H1 (cell line): ENCODE results near the gene PAOX. TPM values are rescaled to one million over a fixed set of nuclear protein-coding genes. Genes with fewer than 3 reads are reported as not detected.

Experiments used
- CTCF ChIA-PET: fragments of 300-600 bp; sonication (Branson Sonifier 250); formaldehyde crosslinking; loops from one replicate; lab custom pipeline; 2021; ENCODE audit not compliant: partially characterized antibody; lab: Charles Lee
- POLR2A ChIA-PET: fragments of 300-600 bp; sonication (Branson Sonifier 250); formaldehyde crosslinking; loops from one replicate; lab custom pipeline; 2021; ENCODE audit warnings: inconsistent platforms; ENCODE audit not compliant: partially characterized antibody; lab: Charles Lee
- DNase-seq, 2 experiments: peaks; one replicate each; pipeline versions ENCODE4 v3.0.0 to v3.0.0-alpha.2; 2010 to 2022; ENCODE audit warnings: low spot score in 2 of 2, low read depth in 1 of 2, mixed read lengths in 1 of 2
- FAIRE-seq: peaks from 2 replicates; lab custom pipeline; 2011; peaks lifted over from hg19 to GRCh38; lab: Jason Lieb, UNC
- H2AFZ ChIP-seq: 2 replicates; pipeline ENCODE4 v1.8.1; 2012; ENCODE audit warnings: low read length, inconsistent platforms
- H2AK5ac ChIP-seq: 2 replicates; pipeline ENCODE4 v1.6.1; 2013; ENCODE audit warnings: low read depth, low read length
- H2BK120ac ChIP-seq: replicated peaks from 2 replicates; pipeline ENCODE3; 2013; ENCODE audit warnings: low read depth, low read length, inconsistent platforms
- H2BK12ac ChIP-seq: 2 replicates; pipeline ENCODE4 v1.6.1; 2013; ENCODE audit warnings: low read depth, low read length
- H2BK15ac ChIP-seq: 2 replicates; pipeline ENCODE4 v1.6.1; 2013; ENCODE audit warnings: low read length
- H2BK20ac ChIP-seq: 2 replicates; pipeline ENCODE4 v1.6.1; 2013; ENCODE audit warnings: low read length
- H2BK5ac ChIP-seq: 2 replicates; pipeline ENCODE4 v1.6.1; 2013; ENCODE audit warnings: low read depth, low read length
- H3K14ac ChIP-seq: 2 replicates; pipeline ENCODE4 v1.6.1; 2013; ENCODE audit warnings: inconsistent platforms; ENCODE audit not compliant: insufficient read length
- H3K18ac ChIP-seq: 2 replicates; pipeline ENCODE4 v1.6.1; 2013; ENCODE audit warnings: low read length; ENCODE audit errors: extremely low read depth
- H3K23ac ChIP-seq: 2 replicates; pipeline ENCODE4 v1.6.1; 2013; ENCODE audit warnings: inconsistent platforms; ENCODE audit not compliant: insufficient read length
- H3K23me2 ChIP-seq: 2 replicates; pipeline ENCODE4 v1.6.1; 2013; ENCODE audit warnings: low read depth, low read length
- H3K27ac ChIP-seq: 2 replicates; pipeline ENCODE4 v1.6.1; 2011; ENCODE audit warnings: low read depth, low read length, inconsistent platforms
- H3K27me3 ChIP-seq, 4 experiments: replicated peaks in 1 of 4; 1 replicate in 1 of 4; 2 replicates in 3 of 4; pipeline versions ENCODE4 v1.6.1 to v1.8.1; 2011 to 2013; ENCODE audit warnings: low read length in 3 of 4, mild to moderate bottlenecking in 3 of 4, inconsistent platforms in 2 of 4, mixed read lengths in 2 of 4, moderate library complexity in 1 of 4; ENCODE audit not compliant: control insufficient read depth in 3 of 4, insufficient read depth in 3 of 4; ENCODE audit errors: extremely low read depth in 1 of 4
- H3K36me3 ChIP-seq, 4 experiments: 2 replicates each; pipeline versions ENCODE4 v1.6.1 to v1.8.1; 2011 to 2013; ENCODE audit warnings: mild to moderate bottlenecking in 4 of 4, low read length in 3 of 4, moderate library complexity in 2 of 4, control low read depth in 1 of 4, inconsistent platforms in 1 of 4; ENCODE audit not compliant: insufficient read depth in 4 of 4, control insufficient read depth in 2 of 4
- H3K4ac ChIP-seq: replicated peaks from 2 replicates; pipeline ENCODE3; 2013; ENCODE audit warnings: low read length, low read depth, mixed read lengths, inconsistent platforms; ENCODE audit not compliant: insufficient read length
- H3K4me1 ChIP-seq, 4 experiments: replicated peaks in 1 of 4; 1 replicate in 1 of 4; 2 replicates in 3 of 4; pipeline versions ENCODE4 v1.6.1 to v1.8.1; 2011 to 2013; ENCODE audit warnings: low read length in 3 of 4, inconsistent platforms in 2 of 4, mixed read lengths in 1 of 4; ENCODE audit not compliant: insufficient read depth in 4 of 4, control insufficient read depth in 3 of 4
- H3K4me2 ChIP-seq, 2 experiments: 2 replicates each; pipeline versions ENCODE4 v1.6.1 to v1.8.1; 2011 to 2013; ENCODE audit warnings: low read depth in 2 of 2, low read length in 2 of 2, control low read depth in 1 of 2, inconsistent platforms in 1 of 2, mild to moderate bottlenecking in 1 of 2; ENCODE audit not compliant: insufficient read depth in 1 of 2
- H3K4me3 ChIP-seq, 4 experiments: fragments of 200-600, 300-600 bp in 1 of 4; sonication (generic), shearing (Covaris generic), sonication (Bioruptor Twin) in 1 of 4; 2 replicates each; pipeline versions ENCODE4 v1.5.1 to v1.8.1; 2011 to 2016; ENCODE audit warnings: low read length in 4 of 4, low read depth in 3 of 4, control low read depth in 2 of 4, inconsistent platforms in 2 of 4, mild to moderate bottlenecking in 2 of 4, mixed read lengths in 1 of 4, moderate library complexity in 1 of 4; ENCODE audit not compliant: insufficient read depth in 2 of 4; ENCODE audit errors: extremely low read depth in 1 of 4
- H3K56ac ChIP-seq: replicated peaks from 2 replicates; pipeline ENCODE3; 2013; ENCODE audit warnings: low read depth, mild to moderate bottlenecking, mixed read lengths, low read length, inconsistent platforms; ENCODE audit not compliant: insufficient read length
- H3K79me1 ChIP-seq: 2 replicates; pipeline ENCODE4 v1.6.1; 2013; ENCODE audit warnings: low read depth, low read length, control low read depth
- H3K79me2 ChIP-seq, 2 experiments: 2 replicates each; pipeline versions ENCODE4 v1.6.1 to v1.8.1; 2012 to 2013; ENCODE audit warnings: low read length in 2 of 2, mild to moderate bottlenecking in 2 of 2, inconsistent platforms in 1 of 2; ENCODE audit not compliant: insufficient read depth in 2 of 2, control insufficient read depth in 1 of 2
- H3K9ac ChIP-seq, 4 experiments: replicated peaks in 1 of 4; 1 replicate in 1 of 4; 2 replicates in 3 of 4; pipeline versions ENCODE4 v1.6.1 to v1.8.1; 2011 to 2013; ENCODE audit warnings: low read depth in 3 of 4, low read length in 3 of 4, control low read depth in 2 of 4, mild to moderate bottlenecking in 2 of 4, moderate library complexity in 2 of 4, inconsistent platforms in 1 of 4; ENCODE audit errors: extremely low read depth in 1 of 4
- H3K9me3 ChIP-seq, 2 experiments: 2 replicates each; pipeline versions ENCODE4 v1.6.1 to v1.8.1; 2012 to 2013; ENCODE audit warnings: mild to moderate bottlenecking in 2 of 2, moderate library complexity in 2 of 2, control low read depth in 1 of 2, inconsistent platforms in 1 of 2, low read depth in 1 of 2, low read length in 1 of 2, mixed read lengths in 1 of 2; ENCODE audit not compliant: insufficient read depth in 2 of 2
- H4K20me1 ChIP-seq, 2 experiments: replicated peaks in 1 of 2; 2 replicates each; pipeline versions ENCODE3 to v1.8.1; 2011 to 2013; ENCODE audit warnings: inconsistent platforms in 2 of 2, low read length in 2 of 2, mild to moderate bottlenecking in 1 of 2; ENCODE audit not compliant: insufficient read depth in 2 of 2, control insufficient read depth in 1 of 2
- H4K5ac ChIP-seq: 2 replicates; pipeline ENCODE4 v1.6.1; 2013; ENCODE audit warnings: low read length, low read depth, mixed read lengths, inconsistent platforms; ENCODE audit not compliant: insufficient read length
- H4K8ac ChIP-seq: 2 replicates; pipeline ENCODE4 v1.8.0; 2013; ENCODE audit warnings: mild to moderate bottlenecking, moderate library complexity, low read length, inconsistent platforms; ENCODE audit not compliant: insufficient read depth; ENCODE audit errors: extremely low read depth
- H4K91ac ChIP-seq: replicated peaks from 2 replicates; pipeline ENCODE3; 2013; ENCODE audit warnings: low read length, mixed read lengths, inconsistent platforms; ENCODE audit not compliant: insufficient read length
- CTBP2 ChIP-seq: IDR thresholded peaks from 2 replicates; pipeline ENCODE4 v1.7.0; 2011; ENCODE audit warnings: borderline replicate concordance, mild to moderate bottlenecking, moderate library complexity, mixed read lengths, low read length; ENCODE audit not compliant: insufficient read depth, insufficient read length
- HDAC2 ChIP-seq, 2 experiments: fragments of 300-600 bp in 1 of 2; sonication (generic) in 1 of 2; IDR thresholded peaks; 2 replicates each; pipeline ENCODE4 v1.6.1; 2011 to 2012; ENCODE audit warnings: low read depth in 2 of 2, low read length in 2 of 2, mild to moderate bottlenecking in 2 of 2, moderate library complexity in 2 of 2, borderline replicate concordance in 1 of 2, inconsistent platforms in 1 of 2
- KDM4A ChIP-seq: IDR thresholded peaks from one replicate; pipeline ENCODE4 v1.7.1; 2012; ENCODE audit warnings: low read depth, mild to moderate bottlenecking, moderate library complexity, low read length, inconsistent platforms; ENCODE audit not compliant: severe bottlenecking
- KDM5A ChIP-seq: fragments of 200-600 bp; IDR thresholded peaks from 2 replicates; pipeline ENCODE4 v1.7.1; 2012; ENCODE audit warnings: mild to moderate bottlenecking, low read length, inconsistent platforms, mixed read lengths
- POLR2A ChIP-seq, 2 experiments: IDR thresholded peaks; 1 replicate in 1 of 2; 2 replicates in 1 of 2; pipeline ENCODE4 v1.6.1; 2011; ENCODE audit warnings: low read depth in 2 of 2, low read length in 2 of 2, mild to moderate bottlenecking in 2 of 2; ENCODE audit errors: control extremely low read depth in 1 of 2
- POLR2AphosphoS5 ChIP-seq: IDR thresholded peaks from 2 replicates; pipeline ENCODE4 v1.6.1; 2011; ENCODE audit warnings: low read depth, low read length
- RFX5 ChIP-seq: IDR thresholded peaks from 2 replicates; pipeline ENCODE4 v1.6.1; 2011; ENCODE audit warnings: low read depth, low read length, improper control_type of control experiment, borderline replicate concordance
- SIN3A ChIP-seq, 2 experiments: IDR thresholded peaks in 1 of 2; conservative IDR thresholded peaks in 1 of 2; 2 replicates each; pipeline ENCODE4 v1.6.1; 2011 to 2012; ENCODE audit warnings: low read length in 2 of 2, improper control_type of control experiment in 1 of 2, low read depth in 1 of 2, mild to moderate bottlenecking in 1 of 2
- SIRT6 ChIP-seq: IDR thresholded peaks from one replicate; pipeline ENCODE4 v1.7.1; 2012; ENCODE audit warnings: low read length, inconsistent platforms
- WGBS, 2 experiments: shearing (Covaris generic) in 1 of 2; methylation state at CpG; one replicate each; pipeline versions ENCODE4 v1.1.6 to v1.1.7; 2013 to 2015; ENCODE audit warnings: low lambda C conversion rate in 2 of 2, mixed read lengths in 2 of 2, inconsistent platforms in 1 of 2, low coverage in 1 of 2, missing lambda C conversion rate in 1 of 2; ENCODE audit not compliant: insufficient replicate concordance in 2 of 2, insufficient coverage in 1 of 2, insufficient read length in 1 of 2; ENCODE audit errors: extremely low coverage in 1 of 2, missing lambda C conversion rate in 1 of 2; 5-methylcytosine and 5-hydroxymethylcytosine counted together
- polyA plus RNA-seq, 7 experiments: library from polyadenylated mRNA; depleted of rRNA in 3 of 7; stranded (reverse) in 5 of 7; unstranded in 2 of 7; fragments of >200 nt in 5 of 7; fragments of 200-250 nt in 2 of 7; gene quantifications; 1 replicate in 5 of 7; 2 replicates in 1 of 7; 4 replicates in 1 of 7; pipeline versions ENCODE4 v1.2.1 to v1.2.3, GENCODE V29; 2011 to 2013; ENCODE audit warnings: missing spikeins in 2 of 7, mixed read lengths in 2 of 7
- total RNA-seq: library from RNA; stranded (reverse); fragmentation: NEBNext Ultra II Directional; extraction: Animal tissue kit (Norgen Biotek cat#: 25700); gene quantifications from 2 replicates; pipeline ENCODE4 v1.2.1, GENCODE V29; 2021

PAOX gene
- total and polyA plus RNA-seq, 2 of the 8 experiments (the other 6 are each of a cell fraction or from before 2014, with no cell fraction given), result 3.7 to 4.3 TPM

DNA sequence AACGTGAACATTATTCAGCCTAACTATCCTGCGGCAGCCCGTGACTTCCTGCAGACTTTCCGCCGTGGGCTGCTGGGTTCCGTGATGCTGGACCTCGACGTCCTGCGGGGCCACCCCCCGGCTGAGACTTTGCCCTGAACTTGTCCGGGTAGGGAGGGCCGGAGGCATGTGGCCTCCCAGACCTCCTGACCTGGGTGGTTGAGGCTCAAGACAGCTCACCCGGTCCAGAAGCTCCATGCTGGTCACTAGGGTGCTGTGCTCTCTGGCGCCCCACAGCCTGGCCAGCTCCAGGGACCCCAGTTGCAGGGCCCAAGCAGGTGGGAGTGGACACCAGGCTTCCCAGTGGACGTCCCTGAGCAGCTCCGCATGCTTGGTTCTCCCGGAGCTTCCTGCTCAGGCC, 41.0 kb downstream of the PAOX start:
- ChIA-PET POLR2A (interaction anchor here (0.9 to 2.0 kb wide), 6 partner anchors 16 to 153 kb away, joined by 3 to 5 read pairs (median 4); no protein-coding TSS in a partner anchor), CTCF (interaction anchor here (0.8 to 1.6 kb wide), 5 partner anchors 17 to 112 kb away, joined by 3 to 4 read pairs (median 3); no protein-coding TSS in a partner anchor)
- Histone ChIP-seq H3K79me1 (no peaks in the 10 kb centered on the region), H4K8ac (no peak overlapping the region), H3K4me2 (no peak overlapping the region), H3K4me1 (peaks cover 0 to 6% (median 0%) of the 10 kb centered on the region in 4 experiments; a peak in 2 of 7 replicates), H3K23me2 (peaks cover 3% of the 10 kb centered on the region; the same call in 1 of the 2 replicates), H2AFZ (no peak overlapping the region), H3K9me3 (peaks cover 0 to 5% of the 10 kb centered on the region in 2 experiments; a peak in 1 of 4 replicates), H3K27me3 (peaks cover 0 to 6% (median under 1%) of the 10 kb centered on the region in 4 experiments; a peak in 2 of 7 replicates), H3K4me3 (no peak overlapping the region), H2BK5ac (no peak overlapping the region)
- TF ChIP-seq CTBP2, result no peak
- no peak for TF ChIP-seq KDM4A
- no peak for TF ChIP-seq KDM5A
- TF ChIP-seq POLR2A (IDR thresholded peaks at IDR 0.05; ENCODE audit: control extremely low read depth in 1 of 2, low read depth in 2 of 2, low read length in 2 of 2), result peak in 1 of 2 experiments; percentile 10; a peak in 1 of 3 replicates
- peak; percentile 38; the same call in 1 of the 2 replicates for TF ChIP-seq POLR2AphosphoS5
- no peak for TF ChIP-seq RFX5
- TF ChIP-seq SIRT6, result no peak
- TF ChIP-seq HDAC2 (IDR thresholded peaks at IDR 0.05; ENCODE audit: borderline replicate concordance in 1 of 2, low read depth in 2 of 2, low read length in 2 of 2), result no peak
- TF ChIP-seq SIN3A (conservative IDR thresholded peaks at IDR 0.05 in 1 of 2, IDR thresholded peaks at IDR 0.05 in 1 of 2; ENCODE audit: low read depth in 1 of 2, low read length in 2 of 2), result no peak
- TF ChIP-seq, all 59 proteins: peak for 2
- Histone ChIP-seq H2BK120ac (no peak overlapping the region), H4K20me1 (peaks cover 5 to 23% of the 10 kb centered on the region in 2 experiments), H3K14ac (no peak overlapping the region), H4K91ac (no peak overlapping the region), H2BK20ac (no peak overlapping the region), H2BK15ac (no peak overlapping the region), H2AK5ac (no peak overlapping the region), H3K27ac (no peak overlapping the region), H3K79me2 (no peaks in the 10 kb centered on the region), H3K18ac (no peak overlapping the region), H3K4ac (no peak overlapping the region), H4K5ac (no peak overlapping the region), H2BK12ac (no peak overlapping the region), H3K23ac (no peak overlapping the region), H3K56ac (no peak overlapping the region), H3K9ac (no peak overlapping the region), H3K36me3 (peaks cover 0 to 12% (median 2%) of the 10 kb centered on the region in 4 experiments; a peak in 3 of 8 replicates)
- DNase-seq (no peak), FAIRE-seq (no peak)
- WGBS, 2 experiments, result 92% methylated on average over 17 of the region's 17 CpGs; no CpG with 5 or more reads in 1 of the 2 experiments
